ENCODE results near the gene PDCL2. TPM values are rescaled to one million over a fixed set of nuclear protein-coding genes. Genes with fewer than 3 reads are reported as not detected.
"Not testable (repeated sequence)": the region's sequence is repeated elsewhere in the genome, so short reads cannot be mapped to it uniquely, and the experiment has no call there.

PDCL2 gene
- total RNA-seq, 1 experiment from 2014 or later: not detected

GRCh38 chr4:55604996-55605395 lies 13.0 kb upstream of the PDCL2 start:
- in situ Hi-C loops (cut with HindIII; ENCODE audit: low sequenced_read_pairs): no loop called here
- DNase-seq (ENCODE audit: low spot score): no peak

- in situ Hi-C loops (cut with HindIII; ENCODE audit: low sequenced_read_pairs): no loop called here
- DNase-seq (ENCODE audit: low spot score): no peak
These were observed 8.6 kb upstream of the PDCL2 start for GRCh38 chr4:55600640-55601039.

GRCh38 chr4:55598641-55599040 lies 6.6 kb upstream of the PDCL2 start:
- in situ Hi-C loops (cut with HindIII; ENCODE audit: low sequenced_read_pairs): no loop called here
- no peak for DNase-seq (ENCODE audit: low spot score)

GRCh38 chr4:55588160-55588559 lies 3.9 kb downstream of the PDCL2 start:
- no peak for DNase-seq (ENCODE audit: low spot score)

GRCh38 chr4:55582773-55583172 lies 9.3 kb downstream of the PDCL2 start:
- in situ Hi-C loops (cut with HindIII; ENCODE audit: low sequenced_read_pairs); DNase-seq (ENCODE audit: low spot score): not testable (repeated sequence)

More at GRCh38 chr4:55588160-55588559, 3.9 kb downstream of the PDCL2 start:
- in situ Hi-C loops (cut with HindIII; ENCODE audit: low sequenced_read_pairs): no loop called here

- in situ Hi-C loops (cut with HindIII; ENCODE audit: low sequenced_read_pairs): no loop called here
- DNase-seq (ENCODE audit: low spot score): no peak
These were observed 13.6 kb downstream of the PDCL2 start for GRCh38 chr4:55578341-55579010.

GRCh38 chr4:55575513-55575912 lies 16.5 kb downstream of the PDCL2 start:
- in situ Hi-C loops (cut with HindIII; ENCODE audit: low sequenced_read_pairs): no loop called here

GRCh38 chr4:55574252-55574651 lies 17.8 kb downstream of the PDCL2 start:
- no peak for DNase-seq (ENCODE audit: low spot score)
- in situ Hi-C loops (cut with HindIII; ENCODE audit: low sequenced_read_pairs): no loop called here

More at GRCh38 chr4:55575513-55575912, 16.5 kb downstream of the PDCL2 start:
- no peak for DNase-seq (ENCODE audit: low spot score)

- in situ Hi-C loops (cut with HindIII; ENCODE audit: low sequenced_read_pairs): no loop called here
- DNase-seq (ENCODE audit: low spot score): no peak
These were observed 20.2 kb downstream of the PDCL2 start for GRCh38 chr4:55571806-55572205.

- no peak for DNase-seq (ENCODE audit: low spot score)
- in situ Hi-C loops (cut with HindIII; ENCODE audit: low sequenced_read_pairs): no loop called here
These were observed 23.0 kb downstream of the PDCL2 start for GRCh38 chr4:55568905-55569504.

- in situ Hi-C loops (cut with HindIII; ENCODE audit: low sequenced_read_pairs): no loop called here
- no peak for DNase-seq (ENCODE audit: low spot score)
These were observed 30.2 kb downstream of the PDCL2 start for GRCh38 chr4:55561889-55562288.

GRCh38 chr4:55560096-55560495 lies 31.9 kb downstream of the PDCL2 start:
- in situ Hi-C loops (cut with HindIII; ENCODE audit: low sequenced_read_pairs): no loop called here
- no peak for DNase-seq (ENCODE audit: low spot score)

- in situ Hi-C loops (cut with HindIII; ENCODE audit: low sequenced_read_pairs): no loop called here
- DNase-seq (ENCODE audit: low spot score): peak; percentile 12
These were observed 37.5 kb downstream of the PDCL2 start for GRCh38 chr4:55554453-55555030.

GRCh38 chr4:55553441-55554201 lies 38.4 kb downstream of the PDCL2 start:
- in situ Hi-C loops (cut with HindIII; ENCODE audit: low sequenced_read_pairs): no loop called here
- DNase-seq (ENCODE audit: low spot score): peak; percentile 11

GRCh38 chr4:55551964-55552363 lies 40.1 kb downstream of the PDCL2 start:
- in situ Hi-C loops (cut with HindIII; ENCODE audit: low sequenced_read_pairs); DNase-seq (ENCODE audit: low spot score): not testable (repeated sequence)

- in situ Hi-C loops (cut with HindIII; ENCODE audit: low sequenced_read_pairs): loop anchor here (5.0 kb wide), 1 partner anchor 93 kb away; no protein-coding TSS in a partner anchor
These were observed 42.2 kb downstream of the PDCL2 start for GRCh38 chr4:55549888-55550287.

GRCh38 chr4:55547918-55548317 lies 44.1 kb downstream of the PDCL2 start:
- DNase-seq (ENCODE audit: low spot score): no peak
- in situ Hi-C loops (cut with HindIII; ENCODE audit: low sequenced_read_pairs): loop anchor here (5.0 kb wide), 1 partner anchor 91 kb away; no protein-coding TSS in a partner anchor

More at GRCh38 chr4:55549888-55550287, 42.2 kb downstream of the PDCL2 start:
- DNase-seq (ENCODE audit: low spot score): no peak

GRCh38 chr4:55547466-55547770 lies 44.6 kb downstream of the PDCL2 start:
- DNase-seq (ENCODE audit: low spot score): no peak
- in situ Hi-C loops (cut with HindIII; ENCODE audit: low sequenced_read_pairs): loop anchor here (5.0 kb wide), 1 partner anchor 90 kb away; no protein-coding TSS in a partner anchor

- peak; percentile 81 for DNase-seq (ENCODE audit: low spot score)
- in situ Hi-C loops (cut with HindIII; ENCODE audit: low sequenced_read_pairs): loop anchor here (5.0 kb wide), 1 partner anchor 90 kb away; no protein-coding TSS in a partner anchor
These were observed 45.1 kb downstream of the PDCL2 start, which contains the start of gene CLOCK for GRCh38 chr4:55546756-55547465. CLOCK (minus strand) TSS chr4:55546909; CDS start chr4:55482785, 64,124 bp downstream.
